Measurements from ENCODE around the gene GINS1. TPM values are rescaled to one million over a fixed set of nuclear protein-coding genes. Genes with fewer than 3 reads are reported as not detected.

GINS1 gene
- polyA plus RNA-seq, 1 of the 3 experiments (the other 2 are of a cell fraction), result 5.1 TPM

DNA sequence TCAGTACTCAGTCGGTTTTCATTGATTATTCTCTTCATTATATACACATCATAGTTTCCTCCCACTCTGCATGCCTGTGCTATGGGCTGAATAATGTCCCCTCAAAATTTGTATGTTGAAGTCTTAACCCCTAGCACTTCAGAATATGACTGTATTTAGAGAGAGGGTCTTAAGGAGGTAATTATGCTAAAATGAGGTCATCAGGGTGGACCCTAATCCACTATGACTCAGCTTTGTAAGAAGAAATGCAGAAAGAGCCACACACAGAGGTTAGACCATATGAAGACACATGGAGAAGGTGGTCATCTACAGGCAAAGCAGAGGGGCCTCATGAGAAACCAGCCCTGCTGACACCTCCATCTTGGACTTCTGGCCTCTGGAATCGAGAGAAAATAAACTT, 32.6 kb upstream of the GINS1 start:
- H3K4me3 ChIP-seq (ENCODE audit: low read depth in 2 of 2, low read length in 1 of 2), result no peak overlapping the region
- peaks cover 16% of the 10 kb centered on the region for H3F3A ChIP-seq (replicated peaks; ENCODE audit: insufficient read depth)
- H3K27ac ChIP-seq (ENCODE audit: low read depth in 2 of 2, low read length in 1 of 2), result no peak overlapping the region
- CTCF ChIA-PET, result interaction anchor here (1.3 to 1.6 kb wide), 2 partner anchors 10 to 24 kb away, joined by 3 to 4 read pairs; no protein-coding TSS in a partner anchor
- H4K20me1 ChIP-seq (ENCODE audit: insufficient read depth), result no peaks in the 10 kb centered on the region
- no peak for TF ChIP-seq RAD21 (IDR thresholded peaks at IDR 0.05; ENCODE audit: low read length)
- TF ChIP-seq, protein P1, sequence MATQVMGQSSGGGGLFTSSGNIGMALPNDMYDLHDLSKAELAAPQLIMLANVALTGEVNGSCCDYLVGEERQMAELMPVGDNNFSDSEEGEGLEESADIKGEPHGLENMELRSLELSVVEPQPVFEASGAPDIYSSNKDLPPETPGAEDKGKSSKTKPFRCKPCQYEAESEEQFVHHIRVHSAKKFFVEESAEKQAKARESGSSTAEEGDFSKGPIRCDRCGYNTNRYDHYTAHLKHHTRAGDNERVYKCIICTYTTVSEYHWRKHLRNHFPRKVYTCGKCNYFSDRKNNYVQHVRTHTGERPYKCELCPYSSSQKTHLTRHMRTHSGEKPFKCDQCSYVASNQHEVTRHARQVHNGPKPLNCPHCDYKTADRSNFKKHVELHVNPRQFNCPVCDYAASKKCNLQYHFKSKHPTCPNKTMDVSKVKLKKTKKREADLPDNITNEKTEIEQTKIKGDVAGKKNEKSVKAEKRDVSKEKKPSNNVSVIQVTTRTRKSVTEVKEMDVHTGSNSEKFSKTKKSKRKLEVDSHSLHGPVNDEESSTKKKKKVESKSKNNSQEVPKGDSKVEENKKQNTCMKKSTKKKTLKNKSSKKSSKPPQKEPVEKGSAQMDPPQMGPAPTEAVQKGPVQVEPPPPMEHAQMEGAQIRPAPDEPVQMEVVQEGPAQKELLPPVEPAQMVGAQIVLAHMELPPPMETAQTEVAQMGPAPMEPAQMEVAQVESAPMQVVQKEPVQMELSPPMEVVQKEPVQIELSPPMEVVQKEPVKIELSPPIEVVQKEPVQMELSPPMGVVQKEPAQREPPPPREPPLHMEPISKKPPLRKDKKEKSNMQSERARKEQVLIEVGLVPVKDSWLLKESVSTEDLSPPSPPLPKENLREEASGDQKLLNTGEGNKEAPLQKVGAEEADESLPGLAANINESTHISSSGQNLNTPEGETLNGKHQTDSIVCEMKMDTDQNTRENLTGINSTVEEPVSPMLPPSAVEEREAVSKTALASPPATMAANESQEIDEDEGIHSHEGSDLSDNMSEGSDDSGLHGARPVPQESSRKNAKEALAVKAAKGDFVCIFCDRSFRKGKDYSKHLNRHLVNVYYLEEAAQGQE (IDR thresholded peaks at IDR 0.05; ENCODE audit: low read depth, low read length), result no peak
- TF ChIP-seq POLR2AphosphoS5 (IDR thresholded peaks at IDR 0.05; ENCODE audit: low read depth, low read length), result no peak
- TF ChIP-seq, protein P2, sequence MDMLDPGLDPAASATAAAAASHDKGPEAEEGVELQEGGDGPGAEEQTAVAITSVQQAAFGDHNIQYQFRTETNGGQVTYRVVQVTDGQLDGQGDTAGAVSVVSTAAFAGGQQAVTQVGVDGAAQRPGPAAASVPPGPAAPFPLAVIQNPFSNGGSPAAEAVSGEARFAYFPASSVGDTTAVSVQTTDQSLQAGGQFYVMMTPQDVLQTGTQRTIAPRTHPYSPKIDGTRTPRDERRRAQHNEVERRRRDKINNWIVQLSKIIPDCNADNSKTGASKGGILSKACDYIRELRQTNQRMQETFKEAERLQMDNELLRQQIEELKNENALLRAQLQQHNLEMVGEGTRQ (IDR thresholded peaks at IDR 0.05; ENCODE audit: borderline replicate concordance, low read depth, low read length), result no peak
- TF ChIP-seq YY1 (IDR thresholded peaks at IDR 0.05; ENCODE audit: low read depth), result no peak
- TF ChIP-seq, protein P3, sequence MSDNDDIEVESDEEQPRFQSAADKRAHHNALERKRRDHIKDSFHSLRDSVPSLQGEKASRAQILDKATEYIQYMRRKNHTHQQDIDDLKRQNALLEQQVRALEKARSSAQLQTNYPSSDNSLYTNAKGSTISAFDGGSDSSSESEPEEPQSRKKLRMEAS (IDR thresholded peaks at IDR 0.05; ENCODE audit: low read depth), result no peak
- peaks cover 65% of the 10 kb centered on the region for H3K79me2 ChIP-seq (ENCODE audit: insufficient read depth)
- WGBS (ENCODE audit: low lambda C conversion rate), result 98% methylated on average over 2 of the region's 2 CpGs
- no peak overlapping the region for H3K9ac ChIP-seq
- H3K4me2 ChIP-seq, result no peak overlapping the region
- DNase-seq, result no peak
- no peaks in the 10 kb centered on the region for H3K36me3 ChIP-seq (replicated peaks in 1 of 2; ENCODE audit: control insufficient read depth in 1 of 2, insufficient read depth in 2 of 2, low read length in 1 of 2)
- no peak overlapping the region for H2AFZ ChIP-seq (ENCODE audit: low read depth)
- H3K27me3 ChIP-seq (ENCODE audit: insufficient read depth), result no peaks in the 10 kb centered on the region
- POLR2A ChIA-PET, result no interaction called here
- peaks cover 0 to 5% of the 10 kb centered on the region in 2 experiments; a peak in 1 of 4 replicates for H3K4me1 ChIP-seq (ENCODE audit: control insufficient read depth in 1 of 2, insufficient read depth in 2 of 2, low read depth in 1 of 2, low read length in 1 of 2)
- H3K9me2 ChIP-seq, result no peaks in the 10 kb centered on the region
- H3K9me3 ChIP-seq, result no peaks in the 10 kb centered on the region; the same call in 1 of the 2 replicates

DNA sequence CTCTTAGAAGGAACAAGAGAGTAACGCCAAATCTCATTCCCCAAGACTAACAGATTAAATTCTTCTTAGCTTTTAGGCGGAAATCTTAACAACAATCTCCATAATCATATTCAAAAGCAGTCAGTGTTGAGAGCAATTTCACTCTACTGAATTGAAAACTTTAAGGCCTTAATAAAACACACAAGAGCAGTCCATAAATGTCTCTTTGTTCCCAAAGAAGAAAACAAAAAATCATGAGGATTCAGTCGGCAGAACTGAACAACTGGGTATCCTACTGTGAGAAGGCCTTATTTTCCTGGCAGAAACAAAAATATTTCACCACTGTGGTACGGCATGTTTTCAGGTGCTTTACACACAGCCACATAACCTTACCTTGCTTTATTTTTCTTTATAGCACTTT, 31.2 kb upstream of the GINS1 start:
- no peak overlapping the region for H3K4me3 ChIP-seq (ENCODE audit: low read depth in 2 of 2, low read length in 1 of 2)
- WGBS (ENCODE audit: low lambda C conversion rate), result 96% methylated on average over 4 of the region's 4 CpGs
- H3K9me3 ChIP-seq, result no peaks in the 10 kb centered on the region; the same call in 1 of the 2 replicates
- H4K20me1 ChIP-seq (ENCODE audit: insufficient read depth), result no peaks in the 10 kb centered on the region
- no peaks in the 10 kb centered on the region for H3K36me3 ChIP-seq (replicated peaks in 1 of 2; ENCODE audit: control insufficient read depth in 1 of 2, insufficient read depth in 2 of 2, low read length in 1 of 2)
- peaks cover 68% of the 10 kb centered on the region for H3K79me2 ChIP-seq (ENCODE audit: insufficient read depth)
- peaks cover 16% of the 10 kb centered on the region for H3F3A ChIP-seq (replicated peaks; ENCODE audit: insufficient read depth)
- peaks cover 0 to 11% of the 10 kb centered on the region in 2 experiments; a peak in 1 of 4 replicates for H3K4me1 ChIP-seq (ENCODE audit: control insufficient read depth in 1 of 2, insufficient read depth in 2 of 2, low read depth in 1 of 2, low read length in 1 of 2)
- H3K9ac ChIP-seq, result no peak overlapping the region
- ChIA-PET CTCF (interaction anchor here (1.3 kb wide), 1 partner anchor 23 kb away, joined by 4 read pairs; no protein-coding TSS in a partner anchor), POLR2A (no interaction called here)
- DNase-seq, result no peak
- no peaks in the 10 kb centered on the region for H3K27me3 ChIP-seq (ENCODE audit: insufficient read depth)
- no peak overlapping the region for H3K4me2 ChIP-seq
- H3K27ac ChIP-seq (ENCODE audit: low read depth in 2 of 2, low read length in 1 of 2), result no peak overlapping the region
- H3K9me2 ChIP-seq, result no peaks in the 10 kb centered on the region
- H2AFZ ChIP-seq (ENCODE audit: low read depth), result no peak overlapping the region
- TF ChIP-seq, protein P3 (IDR thresholded peaks at IDR 0.05; ENCODE audit: low read depth), result no peak
- no peak for TF ChIP-seq GATA2 (CRISPR knock-in tag; IDR thresholded peaks at IDR 0.05)
- TF ChIP-seq FOXJ3 (CRISPR knock-in tag; IDR thresholded peaks at IDR 0.05), result no peak
- TF ChIP-seq MEF2A (IDR thresholded peaks at IDR 0.05; ENCODE audit: borderline replicate concordance, low read depth), result no peak
- TF ChIP-seq, protein P4, sequence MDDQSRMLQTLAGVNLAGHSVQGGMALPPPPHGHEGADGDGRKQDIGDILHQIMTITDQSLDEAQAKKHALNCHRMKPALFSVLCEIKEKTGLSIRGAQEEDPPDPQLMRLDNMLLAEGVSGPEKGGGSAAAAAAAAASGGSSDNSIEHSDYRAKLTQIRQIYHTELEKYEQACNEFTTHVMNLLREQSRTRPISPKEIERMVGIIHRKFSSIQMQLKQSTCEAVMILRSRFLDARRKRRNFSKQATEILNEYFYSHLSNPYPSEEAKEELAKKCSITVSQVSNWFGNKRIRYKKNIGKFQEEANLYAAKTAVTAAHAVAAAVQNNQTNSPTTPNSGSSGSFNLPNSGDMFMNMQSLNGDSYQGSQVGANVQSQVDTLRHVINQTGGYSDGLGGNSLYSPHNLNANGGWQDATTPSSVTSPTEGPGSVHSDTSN (IDR thresholded peaks at IDR 0.05), result no peak
- no peak for TF ChIP-seq RAD21 (IDR thresholded peaks at IDR 0.05; ENCODE audit: low read length)
- TF ChIP-seq GABPA (IDR thresholded peaks at IDR 0.05; ENCODE audit: low read depth), result no peak
- TF ChIP-seq, protein P5, sequence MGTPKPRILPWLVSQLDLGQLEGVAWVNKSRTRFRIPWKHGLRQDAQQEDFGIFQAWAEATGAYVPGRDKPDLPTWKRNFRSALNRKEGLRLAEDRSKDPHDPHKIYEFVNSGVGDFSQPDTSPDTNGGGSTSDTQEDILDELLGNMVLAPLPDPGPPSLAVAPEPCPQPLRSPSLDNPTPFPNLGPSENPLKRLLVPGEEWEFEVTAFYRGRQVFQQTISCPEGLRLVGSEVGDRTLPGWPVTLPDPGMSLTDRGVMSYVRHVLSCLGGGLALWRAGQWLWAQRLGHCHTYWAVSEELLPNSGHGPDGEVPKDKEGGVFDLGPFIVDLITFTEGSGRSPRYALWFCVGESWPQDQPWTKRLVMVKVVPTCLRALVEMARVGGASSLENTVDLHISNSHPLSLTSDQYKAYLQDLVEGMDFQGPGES (IDR thresholded peaks at IDR 0.05; ENCODE audit: low read depth, low read length), result no peak
- TF ChIP-seq, protein P6, sequence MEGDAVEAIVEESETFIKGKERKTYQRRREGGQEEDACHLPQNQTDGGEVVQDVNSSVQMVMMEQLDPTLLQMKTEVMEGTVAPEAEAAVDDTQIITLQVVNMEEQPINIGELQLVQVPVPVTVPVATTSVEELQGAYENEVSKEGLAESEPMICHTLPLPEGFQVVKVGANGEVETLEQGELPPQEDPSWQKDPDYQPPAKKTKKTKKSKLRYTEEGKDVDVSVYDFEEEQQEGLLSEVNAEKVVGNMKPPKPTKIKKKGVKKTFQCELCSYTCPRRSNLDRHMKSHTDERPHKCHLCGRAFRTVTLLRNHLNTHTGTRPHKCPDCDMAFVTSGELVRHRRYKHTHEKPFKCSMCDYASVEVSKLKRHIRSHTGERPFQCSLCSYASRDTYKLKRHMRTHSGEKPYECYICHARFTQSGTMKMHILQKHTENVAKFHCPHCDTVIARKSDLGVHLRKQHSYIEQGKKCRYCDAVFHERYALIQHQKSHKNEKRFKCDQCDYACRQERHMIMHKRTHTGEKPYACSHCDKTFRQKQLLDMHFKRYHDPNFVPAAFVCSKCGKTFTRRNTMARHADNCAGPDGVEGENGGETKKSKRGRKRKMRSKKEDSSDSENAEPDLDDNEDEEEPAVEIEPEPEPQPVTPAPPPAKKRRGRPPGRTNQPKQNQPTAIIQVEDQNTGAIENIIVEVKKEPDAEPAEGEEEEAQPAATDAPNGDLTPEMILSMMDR (IDR thresholded peaks at IDR 0.05), result no peak
- no peak for TF ChIP-seq EP300 (IDR thresholded peaks at IDR 0.05; ENCODE audit: borderline replicate concordance in 1 of 2, low read depth in 1 of 2, low read length in 1 of 2)
- no peak for TF ChIP-seq NRF1 (IDR thresholded peaks at IDR 0.05; ENCODE audit: low read depth, low read length)
- TF ChIP-seq TCF12 (IDR thresholded peaks at IDR 0.05), result no peak
- no peak for TF ChIP-seq RCOR1 (IDR thresholded peaks at IDR 0.05; ENCODE audit: low read length)
- no peak for TF ChIP-seq EZH2phosphoT487 (IDR thresholded peaks at IDR 0.05; ENCODE audit: borderline replicate concordance, low read depth)
